C4-2B (cell line): Measurements from ENCODE around the gene UBFD1.

ENCODE experiments used
- ZFX ChIP-seq: fragments of 450-650 bp; IDR thresholded peaks from 2 replicates; pipeline ENCODE4 v1.6.1; 2017
- TF ChIP-seq, protein P1 (sequence below): fragments of 450-650 bp; conservative IDR thresholded peaks from 2 replicates; pipeline ENCODE4 v1.5.1; 2017; ENCODE audit warnings: mild to moderate bottlenecking

GRCh38 chr16:23572394-23572793 is 14.9 kb downstream of the UBFD1 start:
- TF ChIP-seq ZFX: no peak
- TF ChIP-seq, protein P1, sequence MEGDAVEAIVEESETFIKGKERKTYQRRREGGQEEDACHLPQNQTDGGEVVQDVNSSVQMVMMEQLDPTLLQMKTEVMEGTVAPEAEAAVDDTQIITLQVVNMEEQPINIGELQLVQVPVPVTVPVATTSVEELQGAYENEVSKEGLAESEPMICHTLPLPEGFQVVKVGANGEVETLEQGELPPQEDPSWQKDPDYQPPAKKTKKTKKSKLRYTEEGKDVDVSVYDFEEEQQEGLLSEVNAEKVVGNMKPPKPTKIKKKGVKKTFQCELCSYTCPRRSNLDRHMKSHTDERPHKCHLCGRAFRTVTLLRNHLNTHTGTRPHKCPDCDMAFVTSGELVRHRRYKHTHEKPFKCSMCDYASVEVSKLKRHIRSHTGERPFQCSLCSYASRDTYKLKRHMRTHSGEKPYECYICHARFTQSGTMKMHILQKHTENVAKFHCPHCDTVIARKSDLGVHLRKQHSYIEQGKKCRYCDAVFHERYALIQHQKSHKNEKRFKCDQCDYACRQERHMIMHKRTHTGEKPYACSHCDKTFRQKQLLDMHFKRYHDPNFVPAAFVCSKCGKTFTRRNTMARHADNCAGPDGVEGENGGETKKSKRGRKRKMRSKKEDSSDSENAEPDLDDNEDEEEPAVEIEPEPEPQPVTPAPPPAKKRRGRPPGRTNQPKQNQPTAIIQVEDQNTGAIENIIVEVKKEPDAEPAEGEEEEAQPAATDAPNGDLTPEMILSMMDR: no peak
